Mesodermal cell (in vitro differentiated cells): ENCODE data around the gene SCN4B. TPM values are rescaled to one million over a fixed set of nuclear protein-coding genes. Genes with fewer than 3 reads are reported as not detected.
A peak's percentile ranks its signal among the peaks of the same experiment; 100 is the strongest.
"Not testable (repeated sequence)": the region's sequence is repeated elsewhere in the genome, so short reads cannot be mapped to it uniquely, and the experiment has no call there.

Experiments
- H3K27ac ChIP-seq: 2 replicates; pipeline ENCODE4 v1.7.0; 2013; ENCODE audit warnings: mild to moderate bottlenecking, low read depth, low read length, moderate library complexity; ENCODE audit not compliant: severe bottlenecking
- H3K36me3 ChIP-seq: 2 replicates; pipeline ENCODE4 v1.7.1; 2013; ENCODE audit warnings: mild to moderate bottlenecking, low read length, moderate library complexity; ENCODE audit not compliant: control insufficient read depth, insufficient read depth
- H3K4me1 ChIP-seq: one replicate; pipeline ENCODE4 v1.7.1; 2013; ENCODE audit warnings: mild to moderate bottlenecking, low read length; ENCODE audit not compliant: insufficient read depth, control insufficient read depth, poor library complexity, severe bottlenecking
- H3K4me3 ChIP-seq: 2 replicates; pipeline ENCODE4 v1.7.0; 2013; ENCODE audit warnings: low read length, control low read depth, mild to moderate bottlenecking; ENCODE audit not compliant: insufficient read depth, poor library complexity, severe bottlenecking; ENCODE audit errors: extremely low read depth
- H3K9me3 ChIP-seq: 2 replicates; pipeline ENCODE4 v1.7.1; 2013; ENCODE audit warnings: mild to moderate bottlenecking, low read length, moderate library complexity; ENCODE audit not compliant: control insufficient read depth
- WGBS, 2 experiments: methylation state at CpG; one replicate each; pipeline ENCODE4 v1.1.5; 2013; ENCODE audit warnings: missing lambda C conversion rate in 2 of 2; ENCODE audit not compliant: insufficient coverage in 2 of 2; 5-methylcytosine and 5-hydroxymethylcytosine counted together
- polyA plus RNA-seq, 2 experiments: library from polyadenylated mRNA; stranded (reverse); fragments of 50-300 nt; gene quantifications; one replicate each; pipeline ENCODE4 v1.2.3, GENCODE V29; 2013

The SCN4B gene, protein sequence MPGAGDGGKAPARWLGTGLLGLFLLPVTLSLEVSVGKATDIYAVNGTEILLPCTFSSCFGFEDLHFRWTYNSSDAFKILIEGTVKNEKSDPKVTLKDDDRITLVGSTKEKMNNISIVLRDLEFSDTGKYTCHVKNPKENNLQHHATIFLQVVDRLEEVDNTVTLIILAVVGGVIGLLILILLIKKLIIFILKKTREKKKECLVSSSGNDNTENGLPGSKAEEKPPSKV
- polyA plus RNA-seq (2013, experiment 1 of 2), result 0.70 TPM
- polyA plus RNA-seq (2013, experiment 2 of 2), result 0.86 TPM

DNA sequence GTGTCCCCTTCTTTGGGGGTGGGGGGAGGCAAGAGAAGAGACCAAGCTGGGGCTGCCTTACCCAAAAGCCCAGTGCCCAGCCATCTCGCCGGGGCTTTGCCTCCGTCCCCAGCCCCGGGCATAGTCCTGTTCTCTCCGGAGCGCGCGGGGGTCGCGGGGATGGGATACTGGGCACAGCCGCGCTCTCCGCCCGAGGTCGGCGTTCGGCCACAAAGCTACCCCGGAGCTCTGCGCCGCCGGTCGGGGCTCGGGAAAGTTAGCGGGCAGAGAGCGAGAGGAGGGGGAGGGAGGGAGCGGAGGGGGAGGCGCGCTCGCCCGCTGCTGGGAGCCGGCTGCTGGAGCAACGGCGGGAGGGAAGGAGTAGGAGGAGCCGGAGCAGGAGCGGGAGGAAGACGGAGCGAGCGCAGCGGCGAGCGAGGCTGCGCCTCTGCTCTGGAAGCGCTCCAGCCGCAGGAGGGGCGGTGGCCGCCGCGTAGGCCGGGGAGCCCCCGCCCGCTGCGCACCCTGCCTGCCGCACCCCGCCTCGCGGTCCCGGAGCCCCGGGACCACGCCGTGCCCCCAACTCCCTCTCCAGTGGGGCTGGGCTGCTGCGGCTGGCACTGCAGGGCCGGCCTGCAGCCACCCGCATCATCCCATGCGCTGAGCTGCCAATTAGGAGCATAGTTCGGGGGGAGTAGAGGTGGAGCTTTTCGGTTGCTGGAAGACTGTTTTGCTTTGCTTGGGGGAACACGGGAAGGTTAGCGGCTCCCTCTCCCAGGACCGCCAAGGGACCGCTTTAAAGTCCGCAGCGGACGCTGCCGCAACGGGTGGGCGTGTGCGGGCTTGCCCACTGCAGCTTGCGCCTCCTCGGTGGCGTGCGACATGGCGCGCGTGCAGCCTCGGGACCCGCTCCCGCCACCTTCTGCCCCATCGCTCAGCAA lies at the start of gene SCN4B:
TSS of gene SCN4B (minus strand) at position 272 of the 920 bp plus-strand sequence. CDS start at position 122, 150 bp downstream.
- WGBS, 2 experiments, result 0% methylated on average over 57 to 79 of the region's 88 CpGs
- Histone ChIP-seq H3K4me3 (peak within 1 kb of the TSS; percentile 53), H3K4me1 (peaks cover 3% of the 10 kb centered on the region), H3K27ac (no peak within 1 kb of the TSS), H3K9me3 (no peaks in the 10 kb centered on the region), H3K36me3 (no peaks in the 10 kb centered on the region)

DNA sequence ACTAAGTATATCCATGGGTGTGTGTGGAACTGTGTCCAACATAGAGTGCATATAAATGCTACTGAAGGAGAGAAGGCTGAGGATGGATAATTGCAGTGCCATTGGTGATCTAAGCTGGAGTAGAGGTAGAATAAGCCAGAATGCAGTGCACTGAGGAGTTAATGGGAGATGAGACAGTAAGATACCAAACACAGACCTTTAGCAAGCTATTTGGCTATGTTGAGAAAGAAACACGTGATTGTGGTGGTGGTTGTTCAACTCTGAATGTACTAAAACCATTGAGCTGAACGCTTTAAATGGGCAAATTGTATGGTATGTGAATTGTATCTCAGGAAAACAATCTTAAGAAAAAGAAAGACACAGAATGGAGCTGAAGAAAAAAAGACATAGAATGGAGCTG lies 49.3 kb upstream of the SCN4B start:
- Histone ChIP-seq H3K9me3 (no peaks in the 10 kb centered on the region), H3K36me3 (no peaks in the 10 kb centered on the region), H3K4me1 (no peaks in the 10 kb centered on the region), H3K4me3 (no peak overlapping the region), H3K27ac (no peak overlapping the region)
- 88 to 94% methylated on average over 2 of the region's 2 CpGs for WGBS, 2 experiments

DNA sequence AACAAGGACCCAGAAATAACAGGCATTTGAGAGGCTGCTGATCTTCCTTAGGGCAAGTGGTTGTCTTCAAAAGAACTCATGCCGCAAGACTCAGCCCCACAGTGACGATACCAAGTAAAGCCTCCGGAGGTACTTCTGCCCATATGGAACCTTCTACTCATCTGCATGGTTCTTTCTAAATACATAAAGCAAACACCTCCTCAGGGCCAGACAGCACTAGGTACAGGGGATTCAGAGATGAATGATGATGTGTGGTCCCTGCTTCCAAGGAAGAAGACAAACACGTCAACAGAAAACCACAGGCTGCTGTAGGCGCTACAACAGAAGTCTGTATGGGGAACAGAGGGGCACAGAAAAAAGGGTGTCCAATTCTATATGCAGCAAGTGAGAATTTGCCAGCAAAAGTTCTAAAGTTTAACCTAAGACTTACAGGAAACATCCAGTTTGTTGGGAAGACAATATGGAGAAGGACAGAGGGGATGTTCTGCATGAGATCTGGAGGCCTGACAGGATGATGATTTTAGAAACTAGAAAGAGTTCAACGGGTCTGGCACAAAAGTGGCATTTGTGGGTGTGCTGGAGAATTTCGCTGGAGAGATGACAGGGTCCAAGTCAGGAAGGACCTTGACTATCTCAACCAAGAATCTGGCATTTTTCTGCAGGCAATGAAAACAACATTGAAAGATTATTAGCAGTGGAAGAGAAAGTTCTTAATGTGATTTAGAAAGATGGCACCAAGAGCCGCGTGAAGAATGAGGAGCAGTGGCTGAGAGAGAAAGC lies 48.5 kb upstream of the SCN4B start:
- Histone ChIP-seq H3K27ac (no peak overlapping the region), H3K36me3 (no peaks in the 10 kb centered on the region), H3K4me3 (no peak overlapping the region), H3K4me1 (no peaks in the 10 kb centered on the region), H3K9me3 (no peaks in the 10 kb centered on the region)
- 94 to 97% methylated on average over 7 to 8 of the region's 9 CpGs for WGBS, 2 experiments

DNA sequence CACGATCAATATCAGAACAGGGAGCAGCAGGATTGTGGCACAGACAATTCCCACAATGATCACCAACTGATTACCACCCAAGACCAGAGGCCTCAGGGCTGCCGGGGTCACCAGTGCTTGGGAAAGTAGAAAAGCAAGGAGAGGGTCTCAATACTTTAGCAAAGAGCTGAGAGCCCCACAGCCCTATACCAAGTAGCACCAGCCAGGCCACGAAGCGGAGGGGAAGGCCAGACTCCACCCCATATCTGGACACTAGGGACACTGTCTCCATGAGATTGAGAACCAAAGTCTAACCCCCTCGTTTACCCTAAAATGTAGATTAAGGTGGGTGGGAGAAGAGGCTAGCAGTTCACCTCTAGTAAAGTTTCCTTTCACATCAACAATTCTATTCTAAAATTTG lies 47.9 kb upstream of the SCN4B start:
- 82 to 88% methylated on average over 1 to 2 of the region's 5 CpGs for WGBS, 2 experiments

DNA sequence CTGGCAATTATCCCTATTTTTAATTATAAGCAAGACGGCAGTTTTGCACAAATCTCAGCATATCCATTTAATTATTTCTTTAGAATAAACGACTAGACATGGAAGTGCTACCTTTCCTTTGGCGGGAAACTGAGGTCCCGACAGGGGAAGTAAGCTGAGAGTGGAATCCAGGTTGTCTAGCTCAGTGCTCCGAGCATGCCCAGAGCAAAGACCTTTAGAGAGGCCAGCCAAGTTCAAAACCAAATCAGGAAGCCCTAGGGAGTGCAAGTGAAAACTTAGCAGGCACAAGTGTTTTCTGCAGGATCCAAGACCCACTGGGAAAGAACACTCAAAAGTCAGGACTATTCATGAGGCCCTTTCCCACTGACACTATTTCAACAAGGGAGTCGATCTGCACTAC lies 46.5 kb upstream of the SCN4B start:
- Histone ChIP-seq H3K9me3 (no peaks in the 10 kb centered on the region), H3K4me3 (no peak overlapping the region), H3K27ac (no peak overlapping the region), H3K4me1 (no peaks in the 10 kb centered on the region), H3K36me3 (no peaks in the 10 kb centered on the region)
- WGBS, 2 experiments, result 90 to 96% methylated on average over 3 to 4 of the region's 6 CpGs

More for the DNA sequence above, 47.9 kb upstream of the SCN4B start:
- H3K9me3 ChIP-seq, result no peaks in the 10 kb centered on the region
- no peak overlapping the region for H3K4me3 ChIP-seq
- no peaks in the 10 kb centered on the region for H3K4me1 ChIP-seq
- H3K36me3 ChIP-seq, result no peaks in the 10 kb centered on the region
- no peak overlapping the region for H3K27ac ChIP-seq

DNA sequence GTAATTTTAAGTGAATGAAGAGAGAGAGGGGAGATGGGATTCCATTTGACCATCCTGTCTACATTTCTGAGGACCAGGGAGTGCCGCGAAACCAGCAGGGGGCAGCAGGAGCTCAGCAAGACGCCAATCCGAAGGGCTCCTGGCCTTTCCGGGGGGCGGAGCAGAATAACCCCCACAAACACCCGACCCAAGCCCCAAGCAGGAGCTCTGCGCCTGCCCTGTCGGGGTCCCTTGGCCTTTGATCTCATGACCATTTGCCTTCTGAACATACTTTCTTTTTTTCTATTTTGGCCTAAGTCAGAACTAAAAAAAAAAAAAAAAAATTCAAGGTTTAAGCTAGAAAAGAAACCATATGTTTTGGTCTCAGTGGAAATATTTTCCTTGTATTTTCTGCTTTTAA lies 45.7 kb upstream of the SCN4B start:
- H3K27ac ChIP-seq, result no peak overlapping the region
- H3K4me1 ChIP-seq, result no peaks in the 10 kb centered on the region
- no peaks in the 10 kb centered on the region for H3K9me3 ChIP-seq
- H3K4me3 ChIP-seq, result no peak overlapping the region
- no peaks in the 10 kb centered on the region for H3K36me3 ChIP-seq
- WGBS, 2 experiments, result 3 to 8% methylated on average over 5 to 6 of the region's 9 CpGs

DNA sequence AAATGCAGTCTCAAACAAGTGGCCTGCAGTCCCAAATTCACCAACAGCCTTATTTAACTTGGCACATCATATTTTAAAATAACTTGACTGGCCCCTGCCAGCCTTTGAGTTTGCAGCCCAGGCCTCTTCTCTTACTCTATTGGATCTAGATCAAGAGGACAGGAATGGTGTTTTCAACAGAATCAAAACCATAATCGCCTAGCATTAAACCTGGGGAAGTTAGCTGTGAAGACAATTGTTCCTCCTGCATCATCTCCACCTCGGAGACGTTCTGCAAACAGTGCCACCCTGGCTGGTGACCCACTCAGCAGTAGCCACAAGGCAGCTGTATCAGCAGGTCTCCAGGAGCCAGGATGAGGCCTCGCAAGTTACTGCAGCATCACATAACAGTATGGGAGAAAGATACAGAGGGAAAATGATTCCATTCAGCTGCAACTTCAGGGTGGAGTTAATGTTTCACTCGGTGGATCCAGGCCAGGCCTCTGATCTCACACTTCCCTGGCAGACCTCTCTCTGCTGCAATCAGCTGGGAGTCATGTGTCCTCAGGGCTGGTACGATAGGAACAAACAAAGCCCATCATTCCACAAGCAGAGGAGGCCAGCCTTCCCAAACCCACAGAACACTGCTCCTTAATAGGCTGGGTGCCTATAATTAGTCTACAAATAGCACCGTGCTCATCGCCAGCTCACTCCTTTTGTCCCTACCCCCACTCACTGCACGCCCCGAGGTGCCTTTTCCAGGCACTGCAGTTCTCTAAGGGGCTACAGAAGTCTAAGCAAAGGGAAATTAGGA lies 42.4 kb upstream of the SCN4B start:
- 69 to 73% methylated on average over 3 to 4 of the region's 10 CpGs for WGBS, 2 experiments

DNA sequence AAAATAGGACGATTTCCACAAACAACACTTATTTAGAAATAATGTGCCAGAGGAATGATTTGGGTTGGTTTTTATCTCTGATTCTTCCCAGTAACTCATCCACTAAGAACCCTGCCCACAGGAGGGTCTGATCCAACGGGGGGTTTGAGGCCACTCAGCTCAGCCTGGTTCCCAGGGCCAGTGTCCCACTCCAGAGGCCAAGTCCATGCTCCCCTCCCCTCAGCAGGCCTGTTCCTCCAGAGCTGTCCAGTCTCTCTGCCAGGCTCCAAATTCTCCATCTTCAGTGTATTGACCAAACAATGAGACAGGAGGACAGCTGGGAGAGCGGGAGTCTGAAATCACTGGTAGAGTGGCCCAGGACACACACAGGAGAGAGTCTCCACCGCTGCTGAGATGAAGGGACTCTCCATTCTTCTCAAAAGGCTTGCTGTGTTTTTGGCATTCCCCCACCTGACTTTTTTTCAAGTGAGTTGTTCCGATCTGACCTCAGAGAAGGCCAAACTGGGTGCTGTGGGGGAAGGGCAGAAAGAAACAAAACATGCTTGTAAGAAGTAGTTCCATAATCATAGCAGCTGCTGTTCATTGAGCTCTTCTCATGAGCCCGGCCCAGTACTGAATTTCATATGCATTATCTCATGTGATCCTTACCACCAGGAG lies 41.4 kb upstream of the SCN4B start:
- Histone ChIP-seq H3K4me3 (no peak overlapping the region), H3K4me1 (no peaks in the 10 kb centered on the region), H3K36me3 (no peaks in the 10 kb centered on the region), H3K9me3 (no peaks in the 10 kb centered on the region), H3K27ac (no peak overlapping the region)
- WGBS, 2 experiments, result 75 to 87% methylated on average over 2 to 3 of the region's 6 CpGs

More for the DNA sequence above, 42.4 kb upstream of the SCN4B start:
- H3K36me3 ChIP-seq, result no peaks in the 10 kb centered on the region
- H3K4me3 ChIP-seq, result no peak overlapping the region
- H3K27ac ChIP-seq, result peak overlapping the region; percentile 49
- H3K4me1 ChIP-seq, result no peaks in the 10 kb centered on the region
- no peaks in the 10 kb centered on the region for H3K9me3 ChIP-seq

DNA sequence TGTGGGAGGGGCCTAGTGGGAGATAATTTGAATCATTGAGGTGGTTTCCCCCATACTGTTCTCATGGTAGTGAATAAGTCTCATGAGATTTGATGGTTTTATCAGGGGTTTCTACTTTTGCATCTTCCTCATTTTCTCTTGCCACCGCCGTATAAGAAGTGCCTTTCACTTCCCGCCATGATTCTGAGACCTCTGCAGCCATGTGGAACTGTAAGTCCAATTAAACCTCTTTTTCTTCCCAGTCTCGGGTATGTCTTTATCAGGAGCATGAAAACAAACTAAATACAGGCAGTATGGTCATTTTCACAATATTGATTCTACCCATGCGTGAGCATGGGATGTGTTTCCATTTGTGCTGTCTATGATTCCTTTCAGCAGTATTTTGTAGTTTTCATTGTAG lies 40.2 kb upstream of the SCN4B start:
- H3K27ac ChIP-seq, H3K9me3 ChIP-seq, H3K4me3 ChIP-seq, H3K36me3 ChIP-seq, H3K4me1 ChIP-seq: not testable (repeated sequence)
- WGBS, 2 experiments, result 88 to 100% methylated on average over 3 to 4 of the region's 5 CpGs
